MM.1S (cell line): ENCODE results near the gene VTA1.

Source experiments
- CTCF ChIP-seq: fragments of 300-600 bp; sonication (generic); IDR thresholded peaks from 2 replicates; pipeline ENCODE4 v1.5.1; 2016; ENCODE audit warnings: antibody characterized with exemption, low read length, mixed read lengths
- EZH2 ChIP-seq: fragments of 300-600 bp; sonication (generic); optimal IDR thresholded peaks from 2 replicates; pipeline ENCODE3; 2017; ENCODE audit warnings: low read depth, mild to moderate bottlenecking, antibody characterized with exemption, low read length, mixed read lengths

- no peak for TF ChIP-seq CTCF
- no peak for TF ChIP-seq EZH2
These were observed 29.7 kb upstream of the VTA1 start for GRCh38 chr6:142117366-142117765.
